ENCODE measurements around the gene NEK1.

DNA sequence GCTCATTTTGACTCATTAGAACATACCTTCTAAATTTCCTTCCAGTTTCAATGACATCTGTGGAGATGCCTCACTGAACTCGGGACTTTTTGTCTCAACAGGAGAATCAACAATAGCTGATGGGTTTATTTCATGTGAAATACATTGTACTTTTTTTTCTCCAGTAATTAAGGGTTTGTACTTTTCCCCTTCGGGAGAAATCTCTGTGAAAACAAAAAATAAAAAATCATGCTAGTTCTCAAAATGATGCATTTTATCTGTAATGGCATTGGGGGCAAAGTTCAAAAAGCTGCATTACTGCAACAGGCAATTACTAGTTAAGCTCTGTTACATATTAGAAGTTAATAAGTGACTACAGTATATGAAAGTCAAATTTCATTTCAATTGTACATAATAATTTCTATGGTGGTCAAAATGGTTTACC, 174.3 kb downstream of the NEK1 start:
- TF ChIP-seq, protein P1, sequence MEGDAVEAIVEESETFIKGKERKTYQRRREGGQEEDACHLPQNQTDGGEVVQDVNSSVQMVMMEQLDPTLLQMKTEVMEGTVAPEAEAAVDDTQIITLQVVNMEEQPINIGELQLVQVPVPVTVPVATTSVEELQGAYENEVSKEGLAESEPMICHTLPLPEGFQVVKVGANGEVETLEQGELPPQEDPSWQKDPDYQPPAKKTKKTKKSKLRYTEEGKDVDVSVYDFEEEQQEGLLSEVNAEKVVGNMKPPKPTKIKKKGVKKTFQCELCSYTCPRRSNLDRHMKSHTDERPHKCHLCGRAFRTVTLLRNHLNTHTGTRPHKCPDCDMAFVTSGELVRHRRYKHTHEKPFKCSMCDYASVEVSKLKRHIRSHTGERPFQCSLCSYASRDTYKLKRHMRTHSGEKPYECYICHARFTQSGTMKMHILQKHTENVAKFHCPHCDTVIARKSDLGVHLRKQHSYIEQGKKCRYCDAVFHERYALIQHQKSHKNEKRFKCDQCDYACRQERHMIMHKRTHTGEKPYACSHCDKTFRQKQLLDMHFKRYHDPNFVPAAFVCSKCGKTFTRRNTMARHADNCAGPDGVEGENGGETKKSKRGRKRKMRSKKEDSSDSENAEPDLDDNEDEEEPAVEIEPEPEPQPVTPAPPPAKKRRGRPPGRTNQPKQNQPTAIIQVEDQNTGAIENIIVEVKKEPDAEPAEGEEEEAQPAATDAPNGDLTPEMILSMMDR (IDR thresholded peaks at IDR 0.05) = no peak
- no peak for TF ChIP-seq ZFX (IDR thresholded peaks at IDR 0.05; ENCODE audit: borderline replicate concordance)
